Subcutaneous adipose tissue (tissue), 4 donors: ENCODE data around the gene CSF2. TPM values are rescaled to one million over a fixed set of nuclear protein-coding genes. Genes with fewer than 3 reads are reported as not detected.

Experiments used
- CTCF ChIP-seq: fragments of 450-650 bp; IDR thresholded peaks from one replicate; pipeline ENCODE4 v1.5.1; 2016; ENCODE audit warnings: low read depth, mild to moderate bottlenecking, control low read depth, antibody characterized with exemption, moderate library complexity
- total RNA-seq, 4 donors: library from RNA; depleted of rRNA; stranded (reverse); fragments of >200 nt; gene quantifications; one replicate each; pipeline ENCODE4 v1.1.0, GENCODE V29; 2016

CSF2 gene
- not detected for total RNA-seq

- no peak for TF ChIP-seq CTCF
Measured at GRCh38 chr5:132073231-132074013, at the start of gene CSF2. TSS of gene CSF2 (plus strand) at chr5:132073789. CDS start at chr5:132073824, 35 bp downstream.

- TF ChIP-seq CTCF, result no peak
Measured at GRCh38 chr5:132024117-132024435, 49.5 kb upstream of the CSF2 start.

DNA sequence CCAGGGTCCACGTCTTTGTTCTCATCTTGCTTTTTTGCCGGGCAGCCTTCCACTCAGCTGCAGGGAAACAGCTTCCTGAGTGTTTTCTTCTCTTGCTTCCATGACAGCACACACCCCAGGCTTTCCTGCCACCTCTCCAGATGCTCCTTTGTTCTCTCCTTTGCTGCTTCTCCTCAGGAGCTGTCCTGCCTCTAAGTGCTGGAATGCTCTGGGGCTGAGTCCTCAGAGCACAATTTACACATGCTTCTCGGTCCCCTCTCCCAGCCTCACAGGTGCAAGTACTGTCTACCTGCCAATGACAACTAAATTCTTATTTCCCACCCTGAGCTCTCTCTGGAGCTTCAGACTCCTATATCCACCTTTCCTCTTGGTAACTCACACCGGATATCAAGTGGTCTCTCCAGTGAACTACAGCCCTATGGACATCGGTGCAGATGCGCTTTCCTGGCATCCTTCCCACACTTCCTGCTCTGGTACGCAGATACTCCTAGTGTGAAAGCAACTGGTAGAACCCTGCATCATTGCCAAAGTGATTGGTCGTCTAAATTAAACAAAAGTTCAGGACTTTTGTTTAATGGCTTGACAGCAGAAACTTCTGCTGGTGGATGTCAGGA, 48.7 kb upstream of the CSF2 start:
- no peak for TF ChIP-seq CTCF

DNA sequence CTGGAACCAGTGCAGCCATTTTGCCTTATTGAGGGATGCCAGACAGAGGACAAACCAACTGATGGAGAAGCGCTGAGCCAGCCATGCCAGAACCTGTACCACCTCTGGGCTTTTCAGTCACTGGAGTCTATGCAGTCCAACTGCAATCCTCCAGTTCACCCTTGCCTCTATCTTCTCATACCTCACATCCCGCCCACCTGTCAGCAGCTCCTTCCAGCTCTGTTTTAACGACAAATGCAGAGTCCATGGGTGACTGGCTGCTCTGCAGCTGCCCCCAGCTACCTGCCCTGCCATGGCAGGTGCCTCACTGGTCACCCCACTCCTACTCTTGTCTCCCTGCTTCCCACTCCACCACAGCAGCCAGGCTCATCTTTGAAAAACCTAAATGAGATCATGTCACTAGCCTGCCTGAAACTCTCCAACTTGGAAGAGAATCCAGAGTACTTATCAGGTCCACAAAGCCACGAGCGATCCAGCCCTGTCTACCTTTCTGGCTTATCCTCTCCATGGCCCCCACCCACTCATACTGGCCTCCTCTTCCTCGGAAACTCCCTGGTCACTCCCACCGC, 48.1 kb upstream of the CSF2 start:
- TF ChIP-seq CTCF, result no peak

DNA sequence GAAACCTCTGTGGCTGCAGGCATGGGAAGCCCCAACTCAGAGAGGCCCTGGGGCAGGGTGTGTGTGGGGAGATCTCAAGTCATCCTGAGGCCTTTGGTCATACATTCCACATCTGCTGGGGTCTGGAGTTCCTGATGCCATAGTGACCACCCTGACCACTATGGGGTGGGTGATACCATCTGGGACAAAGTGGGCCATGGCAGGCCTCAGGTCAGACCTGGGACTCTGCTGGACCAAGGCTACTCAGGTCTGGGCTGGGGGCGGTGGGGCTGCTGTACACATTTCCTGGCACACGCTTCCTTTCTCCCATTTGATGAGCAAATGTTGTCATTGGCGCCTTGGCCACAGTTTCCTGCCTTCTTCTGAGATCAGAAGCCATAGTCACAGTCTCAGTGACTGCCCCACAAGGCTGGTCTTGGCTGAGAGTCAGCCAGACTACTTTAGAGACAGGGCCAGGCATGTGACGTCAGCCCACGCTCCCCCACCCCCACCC, 47.0 kb upstream of the CSF2 start:
- TF ChIP-seq CTCF, result no peak

DNA sequence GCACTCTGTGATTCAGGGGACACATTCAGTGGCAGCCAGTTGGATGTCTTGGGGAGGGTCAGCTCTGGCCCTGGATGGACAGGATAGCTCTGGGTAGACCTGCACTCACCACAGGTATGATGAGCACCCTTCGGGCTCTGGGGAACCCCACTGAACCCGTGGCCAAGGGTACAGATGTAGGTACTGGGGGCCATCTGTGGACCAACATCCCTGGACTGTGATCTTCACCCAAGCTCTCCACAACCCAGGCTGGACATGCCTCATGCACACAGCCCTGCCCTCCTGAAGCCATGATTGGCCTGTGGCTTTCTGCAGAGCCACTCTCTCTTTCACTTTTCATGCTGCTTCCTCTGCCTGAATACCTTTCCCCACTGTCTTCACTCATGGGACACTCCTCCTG, 46.6 kb upstream of the CSF2 start:
- no peak for TF ChIP-seq CTCF

DNA sequence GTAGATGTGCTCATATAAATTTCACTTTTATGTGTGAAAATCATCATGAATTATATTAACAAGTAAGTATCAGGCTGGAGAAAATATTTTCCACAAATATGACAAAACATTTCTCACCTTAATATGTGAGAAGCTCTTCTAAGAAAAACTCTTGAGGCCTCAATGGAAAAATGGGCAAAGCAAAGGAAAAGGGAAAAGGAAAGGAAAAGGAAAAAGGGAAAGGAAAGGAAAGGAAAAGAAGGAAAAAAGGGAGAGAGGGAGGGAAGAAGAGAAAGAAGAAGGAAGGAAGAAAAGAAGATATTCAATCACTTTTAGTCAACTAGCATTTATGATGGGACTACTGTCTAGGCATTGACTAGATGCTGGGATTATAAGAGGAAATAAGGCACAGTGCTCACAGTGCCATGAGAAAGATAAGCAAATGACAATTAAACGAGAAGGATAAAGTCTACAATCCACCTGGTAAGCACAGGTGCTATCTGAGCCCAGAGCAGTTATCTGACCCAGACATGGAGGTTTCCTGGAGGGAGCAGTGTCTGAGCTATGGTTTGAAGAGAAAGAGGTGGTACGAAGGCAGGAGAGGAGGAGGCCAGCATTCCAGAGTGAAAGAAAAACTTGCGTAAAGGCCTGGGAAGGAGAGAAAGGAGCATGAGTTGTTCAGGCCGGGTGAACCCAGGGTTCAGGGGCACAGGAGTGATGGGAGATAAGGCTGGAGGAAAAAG, 43.8 kb upstream of the CSF2 start:
- TF ChIP-seq CTCF, result no peak
